Transverse colon (tissue), 3 donors: Measurements from ENCODE around the gene FAM131B.

Experiments
- POLR2A ChIP-seq: fragments of 450-650 bp; IDR thresholded peaks from one replicate; pipeline ENCODE4 v1.6.1; 2016; ENCODE audit warnings: antibody characterized with exemption, mild to moderate bottlenecking, moderate library complexity
- TF ChIP-seq, protein P1 (sequence below), 5 experiments: fragments of 200-600 bp in 3 of 5; fragments of 450-650 bp in 2 of 5; sonication (generic) in 3 of 5; IDR thresholded peaks; 1 replicate in 2 of 5; 2 replicates in 3 of 5; pipeline ENCODE4 v1.5.1; 2016 to 2017; ENCODE audit warnings: antibody characterized with exemption in 5 of 5, inconsistent platforms in 3 of 5, mild to moderate bottlenecking in 2 of 5, moderate library complexity in 1 of 5

DNA sequence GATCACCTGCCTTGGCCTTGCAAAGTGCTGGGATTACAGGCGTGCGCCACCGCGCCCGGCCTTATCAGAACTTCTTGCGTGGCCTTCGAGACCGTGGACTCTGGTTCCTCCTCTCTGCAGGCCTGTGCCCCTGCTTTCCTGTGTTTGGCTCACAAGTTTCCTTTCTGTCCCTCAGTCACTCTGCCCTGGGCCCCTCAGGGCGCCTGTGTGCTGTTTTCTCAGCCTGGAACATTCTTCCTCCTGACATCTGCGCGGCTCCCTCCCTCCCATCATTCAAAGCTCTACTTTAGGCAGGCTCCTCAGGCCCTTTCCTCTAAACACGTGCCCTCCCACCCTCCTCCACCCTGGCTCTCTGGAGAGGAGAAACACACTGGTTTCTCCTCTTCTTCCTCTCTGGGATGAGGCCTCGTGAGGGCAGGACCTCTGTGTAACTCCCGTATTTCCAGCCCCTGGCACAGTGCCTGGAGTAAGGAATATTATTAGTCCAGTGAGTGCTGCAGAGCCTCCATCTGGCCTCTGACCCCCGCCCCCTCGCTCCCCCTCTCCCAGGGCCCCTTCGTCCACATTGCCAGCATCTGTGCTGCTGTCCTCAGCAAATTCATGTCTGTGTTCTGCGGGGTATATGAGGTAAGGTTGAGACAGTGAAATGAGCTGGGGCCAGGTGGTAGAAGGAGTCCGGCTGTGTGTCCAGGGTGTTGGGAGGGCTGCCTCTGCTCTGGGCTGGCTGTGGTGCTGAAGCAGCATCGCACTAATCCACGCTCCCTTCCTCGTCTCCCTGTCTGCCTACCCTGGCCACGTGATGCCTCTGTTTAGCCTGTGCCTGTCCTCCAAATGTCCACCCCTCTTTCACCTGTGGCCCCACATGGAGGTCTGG is 39.5 kb downstream of the FAM131B start:
- TF ChIP-seq, protein P1, sequence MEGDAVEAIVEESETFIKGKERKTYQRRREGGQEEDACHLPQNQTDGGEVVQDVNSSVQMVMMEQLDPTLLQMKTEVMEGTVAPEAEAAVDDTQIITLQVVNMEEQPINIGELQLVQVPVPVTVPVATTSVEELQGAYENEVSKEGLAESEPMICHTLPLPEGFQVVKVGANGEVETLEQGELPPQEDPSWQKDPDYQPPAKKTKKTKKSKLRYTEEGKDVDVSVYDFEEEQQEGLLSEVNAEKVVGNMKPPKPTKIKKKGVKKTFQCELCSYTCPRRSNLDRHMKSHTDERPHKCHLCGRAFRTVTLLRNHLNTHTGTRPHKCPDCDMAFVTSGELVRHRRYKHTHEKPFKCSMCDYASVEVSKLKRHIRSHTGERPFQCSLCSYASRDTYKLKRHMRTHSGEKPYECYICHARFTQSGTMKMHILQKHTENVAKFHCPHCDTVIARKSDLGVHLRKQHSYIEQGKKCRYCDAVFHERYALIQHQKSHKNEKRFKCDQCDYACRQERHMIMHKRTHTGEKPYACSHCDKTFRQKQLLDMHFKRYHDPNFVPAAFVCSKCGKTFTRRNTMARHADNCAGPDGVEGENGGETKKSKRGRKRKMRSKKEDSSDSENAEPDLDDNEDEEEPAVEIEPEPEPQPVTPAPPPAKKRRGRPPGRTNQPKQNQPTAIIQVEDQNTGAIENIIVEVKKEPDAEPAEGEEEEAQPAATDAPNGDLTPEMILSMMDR (IDR thresholded peaks at IDR 0.05), result no peak
- no peak for TF ChIP-seq POLR2A
